HepG2 (cell line): ENCODE results near the gene CRISPLD2. TPM values are rescaled to one million over a fixed set of nuclear protein-coding genes. Genes with fewer than 3 reads are reported as not detected.

Experiments
- ATAC-seq: fragments of 200-7000 bp; cut with Tn5 transposase; 3 replicates; pipeline ENCODE4 v1.9.1; 2020; ENCODE audit warnings: mild to moderate bottlenecking, moderate library complexity
- BruUV-seq: library from RNA; stranded (reverse); fragments of 400-500 nt; replicated peaks from 2 replicates; lab custom pipeline; 2021; lab: Mats Ljungman, UMichigan
- CTCF ChIA-PET: fragments of 300-600 bp; formaldehyde crosslinking; extraction: SDS; loops from one replicate; lab custom pipeline; 2021; ENCODE audit warnings: low total read pairs, inconsistent platforms, low intra/inter-chr PET ratio; lab: Yijun Ruan, JAX
- POLR2A ChIA-PET: fragments of 350-600 bp; sonication (Branson Sonifier 250); formaldehyde crosslinking; loops from one replicate; lab custom pipeline; 2020; ENCODE audit warnings: antibody characterized with exemption, inconsistent platforms; lab: Yijun Ruan, JAX
- DNase-seq: peaks from one replicate; pipeline ENCODE4 v3.0.0-alpha.2; 2015; ENCODE audit warnings: low spot score
- FAIRE-seq: peaks from 3 replicates; lab custom pipeline; 2011; peaks lifted over from hg19 to GRCh38; lab: Jason Lieb, UNC
- H2AFZ ChIP-seq: one replicate; pipeline ENCODE4 v1.6.1; 2011; ENCODE audit warnings: low read length, inconsistent platforms
- H3K27ac ChIP-seq: fragments of 300-600 bp; 3 replicates; pipeline ENCODE4 v1.8.0; 2011; ENCODE audit warnings: mixed run types, mild to moderate bottlenecking, mixed read lengths, low read length, inconsistent platforms; ENCODE audit not compliant: insufficient read depth; ENCODE audit errors: extremely low read length
- H3K27me3 ChIP-seq, 2 experiments: fragments of 200-600 bp in 1 of 2; 2 replicates in 1 of 2; 3 replicates in 1 of 2; pipeline versions ENCODE4 v1.6.0 to v1.8.0; 2011; ENCODE audit warnings: low read length in 2 of 2, mild to moderate bottlenecking in 2 of 2, moderate library complexity in 2 of 2, inconsistent platforms in 1 of 2; ENCODE audit not compliant: insufficient read depth in 2 of 2, control insufficient read depth in 1 of 2
- H3K36me3 ChIP-seq, 2 experiments: fragments of 200-600 bp in 1 of 2; replicated peaks in 1 of 2; 2 replicates in 1 of 2; 3 replicates in 1 of 2; pipeline versions ENCODE4 v1.5.1 to v1.8.0; 2011; ENCODE audit warnings: low read length in 2 of 2, inconsistent platforms in 1 of 2; ENCODE audit not compliant: insufficient read depth in 2 of 2, control insufficient read depth in 1 of 2
- H3K4me1 ChIP-seq: 2 replicates; pipeline ENCODE4 v1.5.1; 2012; ENCODE audit warnings: low read length, inconsistent platforms; ENCODE audit not compliant: insufficient read depth
- H3K4me2 ChIP-seq: 2 replicates; pipeline ENCODE4 v1.6.0; 2011; ENCODE audit warnings: low read depth, low read length, inconsistent platforms
- H3K4me3 ChIP-seq, 3 experiments: fragments of 200-600 bp in 1 of 3; sonication (generic), shearing (Covaris generic) in 1 of 3; replicated peaks in 1 of 3; 2 replicates each; pipeline ENCODE4 v1.5.1; 2011 to 2016; ENCODE audit warnings: low read length in 3 of 3, inconsistent platforms in 2 of 3, low read depth in 2 of 3, mild to moderate bottlenecking in 2 of 3, control low read depth in 1 of 3, mixed read lengths in 1 of 3; ENCODE audit not compliant: insufficient read depth in 1 of 3
- H3K79me2 ChIP-seq: one replicate; pipeline ENCODE4 v1.6.1; 2011; ENCODE audit warnings: low read length, inconsistent platforms; ENCODE audit not compliant: insufficient read depth
- H3K9ac ChIP-seq: 2 replicates; pipeline ENCODE4 v1.6.0; 2011; ENCODE audit warnings: mild to moderate bottlenecking, low read depth, low read length, inconsistent platforms; ENCODE audit not compliant: insufficient read depth
- H3K9me3 ChIP-seq: 2 replicates; pipeline ENCODE4 v1.5.1; 2012; ENCODE audit warnings: mild to moderate bottlenecking, low read length
- H4K20me1 ChIP-seq: 2 replicates; pipeline ENCODE4 v1.6.0; 2011; ENCODE audit warnings: inconsistent platforms, mild to moderate bottlenecking, low read length, moderate library complexity; ENCODE audit not compliant: insufficient read depth
- CCAR2 ChIP-seq: fragments of 200-400 bp; formaldehyde crosslinking; optimal IDR thresholded peaks from 2 replicates; pipeline ENCODE3; 2018; ENCODE audit warnings: low read depth, mild to moderate bottlenecking, low read length, moderate library complexity
- CHCHD3 ChIP-seq: sonication (generic); formaldehyde crosslinking; IDR thresholded peaks from 2 replicates; pipeline ENCODE4 v1.8.0; 2022; ENCODE audit warnings: mild to moderate bottlenecking, missing genetic modification reagents, moderate library complexity
- CHD4 ChIP-seq: fragments of 200-600 bp; sonication (generic); IDR thresholded peaks from 2 replicates; pipeline ENCODE4 v1.7.0; 2017; ENCODE audit warnings: mild to moderate bottlenecking, low read length, borderline replicate concordance
- DZIP1 ChIP-seq: sonication (generic); formaldehyde crosslinking; IDR thresholded peaks from 2 replicates; pipeline ENCODE4 v1.5.0; 2020; ENCODE audit warnings: mild to moderate bottlenecking, missing genetic modification reagents
- HNRNPL ChIP-seq: fragments of 200-400 bp; formaldehyde crosslinking; IDR thresholded peaks from 2 replicates; pipeline ENCODE4 v1.6.1; 2017; ENCODE audit warnings: mild to moderate bottlenecking, low read depth, low read length
- KLF9 ChIP-seq: IDR thresholded peaks from 2 replicates; pipeline ENCODE4 v1.6.1; 2016; ENCODE audit warnings: low read depth
- MTF1 ChIP-seq: sonication (generic); formaldehyde crosslinking; IDR thresholded peaks from 2 replicates; pipeline ENCODE4 v1.5.0; 2020; ENCODE audit warnings: missing genetic modification reagents
- POLR2A ChIP-seq, 2 experiments: IDR thresholded peaks; 2 replicates each; pipeline ENCODE4 v1.6.1; 2011; ENCODE audit warnings: low read depth in 2 of 2, low read length in 2 of 2, mild to moderate bottlenecking in 1 of 2, moderate library complexity in 1 of 2; ENCODE audit not compliant: insufficient read depth in 1 of 2
- POLR2AphosphoS2 ChIP-seq: IDR thresholded peaks from 2 replicates; pipeline ENCODE4 v1.6.1; 2011; ENCODE audit warnings: low read depth, low read length, improper control_type of control experiment
- TGIF2 ChIP-seq: IDR thresholded peaks from 2 replicates; pipeline ENCODE4 v1.6.1; 2016; ENCODE audit warnings: control low read depth, missing compliant biosample characterization
- TOE1 ChIP-seq: sonication (generic); formaldehyde crosslinking; IDR thresholded peaks from 2 replicates; pipeline ENCODE4 v1.4.0; 2020; ENCODE audit warnings: mild to moderate bottlenecking, missing genetic modification reagents
- ZBTB26 ChIP-seq: IDR thresholded peaks from 2 replicates; pipeline ENCODE4 v1.6.1; 2016; ENCODE audit warnings: missing compliant biosample characterization, missing genetic modification reagents, borderline replicate concordance
- ZNF12 ChIP-seq: sonication (generic); formaldehyde crosslinking; IDR thresholded peaks from 2 replicates; pipeline ENCODE4 v1.5.0; 2020; ENCODE audit warnings: missing genetic modification reagents
- ZNF205 ChIP-seq: IDR thresholded peaks from 2 replicates; pipeline ENCODE4 v1.6.1; 2018; ENCODE audit warnings: missing biosample characterization, missing genetic modification reagents
- ZNF225 ChIP-seq: sonication (generic); formaldehyde crosslinking; IDR thresholded peaks from 2 replicates; pipeline ENCODE4 v1.4.0; 2020; ENCODE audit warnings: mild to moderate bottlenecking, missing genetic modification reagents
- ZNF234 ChIP-seq: sonication (generic); formaldehyde crosslinking; conservative IDR thresholded peaks from 2 replicates; pipeline ENCODE4 v1.5.1; 2020; ENCODE audit warnings: mild to moderate bottlenecking, missing genetic modification reagents
- ZNF761 ChIP-seq: sonication (generic); formaldehyde crosslinking; conservative IDR thresholded peaks from 2 replicates; pipeline ENCODE4 v1.4.0; 2020; ENCODE audit warnings: mild to moderate bottlenecking, missing genetic modification reagents
- ZNF775 ChIP-seq: sonication (generic); formaldehyde crosslinking; IDR thresholded peaks from 2 replicates; pipeline ENCODE4 v1.4.0; 2020; ENCODE audit warnings: missing genetic modification reagents, mild to moderate bottlenecking, moderate library complexity, borderline replicate concordance
- WGBS: methylation state at CpG from one replicate; pipeline ENCODE4 v1.1.6; 2017; ENCODE audit warnings: low lambda C conversion rate; 5-methylcytosine and 5-hydroxymethylcytosine counted together
- in situ Hi-C: cut with HindIII; loops from 2 replicates; pipeline ENCODE4 v1.10.0; 2017; ENCODE audit warnings: low pct_unique_long_range_greater_than_20kb; ENCODE audit not compliant: extremely low pct_ligation_motif_present
- intact Hi-C: fragments of 100-400 bp; cut with micrococcal nuclease; formaldehyde crosslinking; loops from one replicate; pipeline ENCODE4 v1.10.0; 2022; ENCODE audit not compliant: unreplicated experiment
- polyA plus RNA-seq, 8 experiments: library from polyadenylated mRNA; depleted of rRNA in 3 of 8; stranded (reverse) in 7 of 8; unstranded in 1 of 8; fragments of >200 nt; fragmentation: Illumina TruSeq in 4 of 8; extraction: Trizol in 4 of 8; gene quantifications; 2 replicates each; pipeline versions ENCODE4 v1.2.1 to v1.2.3, GENCODE V29; 2011 to 2016; ENCODE audit warnings: low read depth in 4 of 8, missing spikeins in 1 of 8, mixed read lengths in 1 of 8; ENCODE audit not compliant: insufficient read depth in 1 of 8
- total RNA-seq, 5 experiments: library from RNA; depleted of rRNA; stranded (reverse); fragments of >200 nt; fragmentation: Illumina TruSeq; extraction: Trizol; gene quantifications; 2 replicates each; pipeline ENCODE4 v1.2.3, GENCODE V29; 2016; ENCODE audit warnings: low read depth in 1 of 5

Gene CRISPLD2
- total and polyA plus RNA-seq, 2 of the 13 experiments (the other 11 are each of a cell fraction or from before 2014, with no cell fraction given): 0.04 to 0.31 TPM

GRCh38 chr16:84920333-84920732 lies 100.5 kb downstream of the CRISPLD2 start:
- no peak for TF ChIP-seq KLF9 (CRISPR knock-in tag)
- no peak for TF ChIP-seq POLR2A (IDR thresholded peaks at IDR 0.05; ENCODE audit: insufficient read depth in 1 of 2, low read depth in 2 of 2, low read length in 2 of 2)
- TF ChIP-seq TGIF2 (CRISPR knock-in tag): no peak
- no peak for TF ChIP-seq CHD4
- no peak for TF ChIP-seq ZNF234 (CRISPR knock-in tag)
- no peak for TF ChIP-seq DZIP1 (CRISPR knock-in tag)
- no peak for TF ChIP-seq ZNF205 (CRISPR knock-in tag)
- no peak for TF ChIP-seq ZNF775 (CRISPR knock-in tag)
- TF ChIP-seq CHCHD3: no peak
- no peak for TF ChIP-seq TOE1 (CRISPR knock-in tag)
- no peak for TF ChIP-seq HNRNPL
- no peak for TF ChIP-seq ZNF225 (CRISPR knock-in tag)
- TF ChIP-seq ZNF761 (CRISPR knock-in tag): no peak
- TF ChIP-seq ZNF12 (CRISPR knock-in tag): no peak
- TF ChIP-seq ZBTB26: no peak
- TF ChIP-seq MTF1: no peak
- no peak for TF ChIP-seq POLR2AphosphoS2
- TF ChIP-seq CCAR2: no peak

More at GRCh38 chr16:84920333-84920732, 100.5 kb downstream of the CRISPLD2 start:
- POLR2A ChIA-PET: no interaction called here
- no peak for FAIRE-seq
- no peaks in the 10 kb centered on the region for H3K9me3 ChIP-seq
- ATAC-seq: no peak
- no peak for DNase-seq
- WGBS: 67% methylated on average over 8 of the region's 8 CpGs
- H3K27ac ChIP-seq: no peak overlapping the region
- no TSS peak for BruUV-seq
- CTCF ChIA-PET: no interaction called here
- no peak overlapping the region for H2AFZ ChIP-seq
- no peak overlapping the region for H3K4me3 ChIP-seq
- intact Hi-C loops (no loop called here), in situ Hi-C loops (no loop called here)
- H3K36me3 ChIP-seq: no peaks in the 10 kb centered on the region
- peaks cover 9 to 55% of the 10 kb centered on the region in 2 experiments for H3K27me3 ChIP-seq
- H3K4me2 ChIP-seq: no peak overlapping the region
- no peaks in the 10 kb centered on the region for H4K20me1 ChIP-seq
- peaks cover 31% of the 10 kb centered on the region for H3K4me1 ChIP-seq
- H3K79me2 ChIP-seq: no peaks in the 10 kb centered on the region
- H3K9ac ChIP-seq: no peak overlapping the region
